ENCODE data around the gene KRAS.
"Not testable (repeated sequence)": the region's sequence is repeated elsewhere in the genome, so short reads cannot be mapped to it uniquely, and the experiment has no call there.

Gene KRAS

GRCh38 chr12:25250744-25251730 is at the start of gene KRAS:
TSS of gene KRAS (minus strand) at chr12:25250929.
- peak; percentile 81 to 83 for DNase-seq (ENCODE audit: low read depth in 2 of 2)

- no peak for DNase-seq (ENCODE audit: low read depth in 2 of 2)
These were observed 45.7 kb upstream of the KRAS start for GRCh38 chr12:25296381-25296780.

GRCh38 chr12:25295361-25295760 is 44.6 kb upstream of the KRAS start:
- no peak for DNase-seq (ENCODE audit: low read depth in 2 of 2)

DNA sequence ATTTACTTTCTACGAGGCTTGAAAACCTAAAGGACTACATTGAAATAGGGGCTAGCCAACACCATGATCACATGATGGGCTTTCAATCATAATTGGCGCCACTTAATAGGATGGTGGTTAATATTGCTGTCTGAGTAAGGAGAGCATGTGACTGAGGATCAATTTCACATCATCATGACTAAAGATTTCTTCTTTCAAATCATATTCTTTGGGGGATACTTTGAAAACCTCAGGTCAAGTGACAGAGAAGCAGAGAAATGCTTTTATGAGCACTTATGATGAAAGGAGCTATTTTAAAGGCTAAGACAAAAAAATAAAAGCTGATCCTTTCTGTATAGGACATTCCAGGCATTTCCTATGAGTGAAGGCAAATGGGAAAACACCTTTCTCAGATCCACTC is 42.9 kb upstream of the KRAS start:
- DNase-seq (ENCODE audit: low read depth in 2 of 2): no peak

GRCh38 chr12:25292810-25293221 is 42.1 kb upstream of the KRAS start:
- not testable (repeated sequence) for DNase-seq (ENCODE audit: low read depth in 2 of 2)

GRCh38 chr12:25287610-25288009 is 36.9 kb upstream of the KRAS start:
- DNase-seq (ENCODE audit: low read depth in 2 of 2): no peak

DNA sequence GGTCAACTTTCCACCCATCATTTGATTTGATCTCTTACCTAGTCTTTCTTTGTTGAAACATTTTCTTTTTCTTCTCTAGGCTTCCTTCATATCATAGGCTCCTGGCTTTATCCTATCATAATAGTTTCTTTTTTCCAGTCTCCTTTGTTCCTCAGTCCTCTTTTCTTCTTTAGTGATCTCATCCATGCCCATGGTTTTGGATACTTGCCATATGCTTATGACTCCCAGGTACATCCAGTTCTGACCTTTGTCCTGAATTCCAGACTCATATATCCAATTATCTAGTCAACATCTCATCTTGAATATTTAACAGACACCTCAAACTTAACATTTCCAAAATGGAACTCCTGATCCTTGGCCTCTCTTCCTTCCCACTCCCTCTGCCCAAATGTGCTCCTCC is 36.1 kb upstream of the KRAS start:
- no peak for DNase-seq (ENCODE audit: low read depth in 2 of 2)

GRCh38 chr12:25284024-25284423 is 33.3 kb upstream of the KRAS start:
- no peak for DNase-seq (ENCODE audit: low read depth in 2 of 2)

GRCh38 chr12:25283006-25283405 is 32.3 kb upstream of the KRAS start:
- DNase-seq (ENCODE audit: low read depth in 2 of 2): no peak

GRCh38 chr12:25280082-25280481 is 29.4 kb upstream of the KRAS start:
- DNase-seq (ENCODE audit: low read depth in 2 of 2): no peak

GRCh38 chr12:25278269-25278668 is 27.5 kb upstream of the KRAS start:
- no peak for DNase-seq (ENCODE audit: low read depth in 2 of 2)

- DNase-seq (ENCODE audit: low read depth in 2 of 2): peak; percentile 47 to 68
These were observed 25.6 kb upstream of the KRAS start for GRCh38 chr12:25276199-25276937.

DNA sequence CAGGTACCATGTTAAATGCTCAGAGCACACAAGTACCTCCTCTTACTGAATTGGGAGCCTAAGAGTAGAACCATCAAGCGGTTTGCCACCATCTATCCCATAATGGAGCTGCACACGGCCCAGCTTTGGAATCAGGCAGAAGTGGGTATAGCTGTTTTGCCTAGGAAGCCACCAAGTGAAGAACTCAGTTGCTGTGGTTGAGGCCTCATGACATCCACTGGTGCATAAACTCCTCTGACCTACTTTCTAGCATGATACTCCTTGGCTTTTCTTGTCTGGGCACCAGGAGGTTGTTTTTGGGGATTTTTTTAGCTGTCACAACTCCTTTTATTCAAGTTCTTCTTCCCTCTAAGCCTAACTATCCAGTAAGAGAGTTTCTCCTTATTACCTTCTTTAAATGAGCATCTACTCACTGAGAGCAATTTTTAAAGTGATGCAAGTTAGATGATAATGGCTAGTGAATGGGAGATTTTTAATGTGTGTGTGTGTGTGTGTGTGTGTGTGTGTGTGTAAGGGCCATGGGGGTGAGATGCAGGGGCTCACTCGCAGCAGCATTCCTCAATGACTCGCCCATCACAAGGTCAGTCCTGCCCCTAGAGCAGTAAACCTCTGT is 20.9 kb upstream of the KRAS start:
- no peak for DNase-seq (ENCODE audit: low read depth in 2 of 2)

- DNase-seq (ENCODE audit: low read depth in 2 of 2): no peak
These were observed 19.0 kb upstream of the KRAS start for GRCh38 chr12:25269701-25270100.

- DNase-seq (ENCODE audit: low read depth in 2 of 2): no peak
These were observed 15.8 kb upstream of the KRAS start for GRCh38 chr12:25266497-25266896.

GRCh38 chr12:25264862-25265261 is 14.1 kb upstream of the KRAS start:
- no peak for DNase-seq (ENCODE audit: low read depth in 2 of 2)

DNA sequence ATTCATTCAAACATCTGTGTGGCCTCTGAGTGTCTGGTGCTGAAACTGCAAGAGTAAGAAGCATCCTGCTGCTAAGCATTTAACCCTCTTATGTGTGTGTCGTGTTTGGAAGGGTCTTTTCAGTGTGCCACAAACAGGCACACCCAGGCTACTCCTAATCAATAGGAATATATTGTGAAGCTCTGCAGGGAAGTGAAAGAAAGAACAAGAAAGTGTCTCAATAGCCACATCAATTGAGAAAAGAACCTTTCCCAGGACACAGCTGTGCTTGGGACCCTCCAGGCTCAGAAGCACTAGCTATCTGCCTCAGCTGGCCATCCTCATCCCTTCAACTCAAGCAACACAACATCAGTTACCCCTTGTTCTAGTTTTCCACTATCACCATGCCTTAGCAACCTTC is 13.4 kb upstream of the KRAS start:
- DNase-seq (ENCODE audit: low read depth in 2 of 2): no peak

DNA sequence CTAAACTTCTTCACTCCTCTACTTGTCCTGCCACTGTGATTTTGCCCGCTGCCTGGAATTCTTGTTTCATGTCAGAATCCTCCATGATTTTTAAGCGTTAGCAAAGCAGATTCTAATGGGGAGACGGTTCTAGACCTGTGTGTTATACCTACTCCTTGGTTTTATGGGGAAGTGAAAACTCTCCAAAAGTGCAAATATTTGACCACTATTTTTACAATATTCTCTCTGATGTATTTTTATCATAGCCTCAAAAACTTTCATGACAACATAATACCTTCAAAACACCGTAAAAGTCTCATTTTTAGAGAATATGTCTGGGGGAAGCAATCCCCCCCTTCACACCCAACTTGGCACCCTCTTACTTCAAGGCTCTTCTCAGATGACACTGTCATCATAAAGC is 12.9 kb upstream of the KRAS start:
- DNase-seq (ENCODE audit: low read depth in 2 of 2): no peak

DNA sequence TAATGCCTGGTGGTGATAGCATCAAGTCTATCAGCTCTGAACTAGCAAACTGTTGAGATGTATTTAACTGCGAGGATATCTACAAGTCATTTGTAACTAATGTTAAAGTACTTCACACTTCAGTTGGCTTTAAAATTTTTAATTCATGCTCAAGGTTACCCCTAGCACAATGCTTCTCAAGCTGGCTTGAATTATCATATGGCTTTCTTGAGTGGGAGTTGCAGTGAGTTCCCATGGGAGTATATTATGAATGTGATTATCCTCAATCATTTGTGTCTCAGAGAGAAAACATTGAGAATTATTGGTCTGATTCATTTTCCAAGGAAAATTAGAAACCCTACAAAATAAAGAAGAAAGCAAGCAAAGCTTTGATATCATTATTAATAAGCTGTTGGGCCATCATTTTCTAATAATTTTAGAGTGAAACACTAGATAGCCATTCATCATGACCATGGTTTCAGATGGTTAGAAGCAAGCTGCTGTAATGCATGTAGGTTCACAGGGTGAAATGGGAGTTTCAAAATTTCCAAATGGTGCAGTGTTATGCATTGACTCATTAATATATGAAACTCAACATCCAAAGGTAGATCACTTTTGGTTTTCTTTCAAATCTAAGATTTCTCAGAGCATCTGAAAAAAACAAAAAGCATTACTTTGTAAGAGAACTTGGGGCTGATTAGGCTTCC is 11.8 kb upstream of the KRAS start:
- no peak for DNase-seq (ENCODE audit: low read depth in 2 of 2)

DNA sequence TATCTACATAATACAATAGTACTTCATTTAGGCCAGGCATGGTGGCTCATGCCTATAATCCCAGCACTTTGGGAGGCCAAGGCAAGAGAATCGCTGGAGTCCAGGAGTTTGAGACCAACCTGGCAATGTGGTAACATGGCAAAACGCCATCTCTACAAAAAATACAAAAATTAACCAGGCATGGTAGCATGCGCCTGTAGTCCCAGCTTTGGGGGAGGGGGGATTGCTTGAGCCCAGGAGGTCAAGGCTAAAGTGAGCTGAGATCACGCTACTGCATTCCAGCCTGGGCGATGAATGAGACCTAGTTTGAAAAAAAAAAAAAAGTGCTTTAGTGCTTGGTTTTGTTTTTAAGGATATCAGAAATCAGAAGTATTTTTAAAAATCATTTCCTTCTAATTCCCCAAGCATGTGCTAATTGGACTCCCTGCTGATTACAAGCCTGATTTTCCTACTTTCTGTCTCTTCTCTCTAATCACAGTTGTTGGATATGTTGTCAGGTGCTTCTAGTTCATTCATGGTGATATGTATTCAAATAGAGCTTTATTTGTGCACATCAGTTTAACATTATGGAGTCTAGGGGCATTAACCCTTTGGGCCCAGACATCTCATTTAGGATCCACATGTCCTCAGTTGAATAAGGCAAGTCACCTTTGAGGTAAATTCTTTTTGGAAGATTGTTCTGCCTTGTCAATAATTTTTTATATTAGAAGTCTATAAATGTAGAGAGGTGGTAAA is 7.0 kb upstream of the KRAS start:
- no peak for DNase-seq (ENCODE audit: low read depth in 2 of 2)

- no peak for DNase-seq (ENCODE audit: low read depth in 2 of 2)
These were observed 6.1 kb upstream of the KRAS start for GRCh38 chr12:25256826-25257225.
